Measurements from ENCODE around the gene GCNA.
"Not testable (repeated sequence)": the region's sequence is repeated elsewhere in the genome, so short reads cannot be mapped to it uniquely, and the experiment has no call there.

Gene GCNA

GRCh38 chrX:71579136-71579989 lies 1.1 kb downstream of the GCNA start:
- no peak for DNase-seq (ENCODE audit: low read depth)
- no peak overlapping the region for H3K4me3 ChIP-seq (ENCODE audit: low read depth, low read length)
- no peak for TF ChIP-seq CTCF (IDR thresholded peaks at IDR 0.05; ENCODE audit: control insufficient read depth, extremely low read depth, insufficient read depth)

- DNase-seq (ENCODE audit: low read depth) = no peak
- TF ChIP-seq CTCF (IDR thresholded peaks at IDR 0.05; ENCODE audit: control insufficient read depth, extremely low read depth, insufficient read depth) = no peak
- no peak overlapping the region for H3K4me3 ChIP-seq (ENCODE audit: low read depth, low read length)
Measured at GRCh38 chrX:71579990-71580380, 1.7 kb downstream of the GCNA start.

- no peak for TF ChIP-seq CTCF (IDR thresholded peaks at IDR 0.05; ENCODE audit: control insufficient read depth, extremely low read depth, insufficient read depth)
- H3K4me3 ChIP-seq (ENCODE audit: low read depth, low read length) = no peak overlapping the region
- no peak for DNase-seq (ENCODE audit: low read depth)
Measured at GRCh38 chrX:71581210-71581609, 3.0 kb downstream of the GCNA start.

GRCh38 chrX:71586929-71587328 lies 8.7 kb downstream of the GCNA start:
- H3K4me3 ChIP-seq (ENCODE audit: low read depth, low read length) = no peak overlapping the region
- DNase-seq (ENCODE audit: low read depth) = no peak
- TF ChIP-seq CTCF (IDR thresholded peaks at IDR 0.05; ENCODE audit: control insufficient read depth, extremely low read depth, insufficient read depth) = no peak

GRCh38 chrX:71593210-71593609 lies 15.0 kb downstream of the GCNA start:
- H3K4me3 ChIP-seq (ENCODE audit: low read depth, low read length); DNase-seq (ENCODE audit: low read depth): not testable (repeated sequence)

- no peak overlapping the region for H3K4me3 ChIP-seq (ENCODE audit: low read depth, low read length)
- TF ChIP-seq CTCF (IDR thresholded peaks at IDR 0.05; ENCODE audit: control insufficient read depth, extremely low read depth, insufficient read depth) = no peak
- DNase-seq (ENCODE audit: low read depth) = no peak
Measured at GRCh38 chrX:71599965-71600364, 21.7 kb downstream of the GCNA start.

GRCh38 chrX:71603618-71604017 lies 25.4 kb downstream of the GCNA start:
- H3K4me3 ChIP-seq (ENCODE audit: low read depth, low read length) = no peak overlapping the region
- no peak for DNase-seq (ENCODE audit: low read depth)
- TF ChIP-seq CTCF (IDR thresholded peaks at IDR 0.05; ENCODE audit: control insufficient read depth, extremely low read depth, insufficient read depth) = no peak
